GM12878 (cell line): ENCODE measurements around the gene GPR63. TPM values are rescaled to one million over a fixed set of nuclear protein-coding genes. Genes with fewer than 3 reads are reported as not detected.
A peak's percentile ranks its signal among the peaks of the same experiment; 100 is the strongest.

Experiments used
- ATAC-seq: fragments of 200-7000 bp; cut with Tn5 transposase; 3 replicates; pipeline ENCODE4 v1.9.1; 2020; ENCODE audit warnings: mild to moderate bottlenecking, moderate library complexity
- Bru-seq: library from RNA; stranded (reverse); fragments of 400-500 nt; gene quantifications from one replicate; lab custom pipeline; 2021; lab: Mats Ljungman, UMichigan
- BruChase-seq, 2 experiments: library from RNA; stranded (reverse); fragments of 400-500 nt; gene quantifications; one replicate each; lab custom pipeline; 2021; lab: Mats Ljungman, UMichigan
- BruUV-seq: library from RNA; stranded (reverse); fragments of 400-500 nt; replicated peaks from 2 replicates; lab custom pipeline; 2021; lab: Mats Ljungman, UMichigan
- CTCF ChIA-PET: fragments of 300-600 bp; sonication (Branson Sonifier 250); formaldehyde crosslinking; extraction: SDS; loops from one replicate; lab custom pipeline; 2021; ENCODE audit warnings: inconsistent platforms; lab: Yijun Ruan, JAX
- POLR2A ChIA-PET: fragments of 350-600 bp; formaldehyde crosslinking; extraction: SDS; loops from one replicate; lab custom pipeline; 2021; ENCODE audit warnings: inconsistent platforms; lab: Charles Lee
- RAD21 ChIA-PET: fragments of 300-600 bp; sonication (Branson Sonifier 250); formaldehyde crosslinking; loops from one replicate; lab custom pipeline; 2023; ENCODE audit warnings: antibody characterized with exemption; ENCODE audit not compliant: unreplicated experiment; lab: Charles Lee
- SMC1A ChIA-PET: fragments of 300-600 bp; sonication (Branson Sonifier 250); formaldehyde crosslinking; loops from one replicate; lab custom pipeline; 2023; ENCODE audit not compliant: unreplicated experiment, uncharacterized antibody; lab: Charles Lee
- DNase-seq: peaks from one replicate; pipeline ENCODE4 v3.0.0-alpha.2; 2011; ENCODE audit warnings: low read depth, low spot score
- FAIRE-seq: peaks from 3 replicates; lab custom pipeline; 2011; peaks lifted over from hg19 to GRCh38; lab: Jason Lieb, UNC
- H2AFZ ChIP-seq: 2 replicates; pipeline ENCODE4 v1.6.0; 2011; ENCODE audit warnings: low read depth, low read length, control low read depth; ENCODE audit not compliant: control insufficient read depth
- H3K27ac ChIP-seq: 2 replicates; pipeline ENCODE4 v1.5.1; 2011; ENCODE audit warnings: control low read depth; ENCODE audit not compliant: control insufficient read depth, insufficient read depth
- H3K27me3 ChIP-seq, 2 experiments: replicated peaks in 1 of 2; 2 replicates each; pipeline versions ENCODE4 v1.6.0 to v1.6.1; 2011; ENCODE audit warnings: low read length in 1 of 2; ENCODE audit not compliant: control insufficient read depth in 2 of 2, insufficient read depth in 2 of 2
- H3K36me3 ChIP-seq, 2 experiments: 2 replicates each; pipeline ENCODE4 v1.5.1; 2011; ENCODE audit warnings: low read length in 1 of 2; ENCODE audit not compliant: control insufficient read depth in 2 of 2, insufficient read depth in 2 of 2
- H3K4me1 ChIP-seq: 2 replicates; pipeline ENCODE4 v1.6.1; 2011; ENCODE audit warnings: mild to moderate bottlenecking, low read length, moderate library complexity, mixed read lengths; ENCODE audit not compliant: control insufficient read depth, insufficient read depth
- H3K4me2 ChIP-seq: 2 replicates; pipeline ENCODE4 v1.6.0; 2011; ENCODE audit warnings: control low read depth; ENCODE audit not compliant: control insufficient read depth, insufficient read depth
- H3K4me3 ChIP-seq: fragments of 200-600 bp; sonication (generic); 2 replicates; pipeline ENCODE4 v1.5.1; 2016
- H3K79me2 ChIP-seq: 2 replicates; pipeline ENCODE4 v1.6.0; 2011; ENCODE audit warnings: low read length; ENCODE audit not compliant: control insufficient read depth, insufficient read depth
- H3K9ac ChIP-seq: 2 replicates; pipeline ENCODE4 v1.8.0; 2011; ENCODE audit warnings: low read length, control low read depth, mixed read lengths; ENCODE audit not compliant: control insufficient read depth, insufficient read depth
- H3K9me3 ChIP-seq: replicated peaks from 3 replicates; pipeline ENCODE4 v1.5.1; 2011; ENCODE audit warnings: mild to moderate bottlenecking, low read length; ENCODE audit not compliant: control insufficient read depth, insufficient read depth
- H4K20me1 ChIP-seq: 2 replicates; pipeline ENCODE4 v1.6.0; 2011; ENCODE audit not compliant: control insufficient read depth, insufficient read depth
- ASH2L ChIP-seq: fragments of 300-600, 200-600 bp; sonication (generic); IDR thresholded peaks from 2 replicates; pipeline ENCODE4 v1.6.1; 2017; ENCODE audit warnings: low read depth, mild to moderate bottlenecking, borderline replicate concordance
- DPF2 ChIP-seq: fragments of 450-650 bp; IDR thresholded peaks from 2 replicates; pipeline ENCODE4 v1.6.1; 2017; ENCODE audit warnings: mild to moderate bottlenecking
- IKZF2 ChIP-seq, 2 experiments: fragments of 450-650 bp; IDR thresholded peaks; 2 replicates each; pipeline ENCODE4 v1.6.1; 2017; ENCODE audit warnings: mild to moderate bottlenecking in 2 of 2, moderate library complexity in 2 of 2
- LARP7 ChIP-seq: fragments of 450-650 bp; IDR thresholded peaks from 2 replicates; pipeline ENCODE4 v1.6.1; 2017; ENCODE audit warnings: mild to moderate bottlenecking
- POU2F2 ChIP-seq: IDR thresholded peaks from 3 replicates; pipeline ENCODE4 v1.6.1; 2011; ENCODE audit warnings: low read depth, mild to moderate bottlenecking, low read length, borderline replicate concordance
- RUNX3 ChIP-seq: IDR thresholded peaks from 2 replicates; pipeline ENCODE4 v1.6.1; 2012; ENCODE audit warnings: low read length, inconsistent platforms
- SMAD5 ChIP-seq: IDR thresholded peaks from 2 replicates; pipeline ENCODE4 v1.6.1; 2016; ENCODE audit warnings: antibody characterized with exemption, low read depth
- TARDBP ChIP-seq: IDR thresholded peaks from 2 replicates; pipeline ENCODE4 v1.6.1; 2016; ENCODE audit warnings: borderline replicate concordance
- WGBS: methylation state at CpG from one replicate; pipeline ENCODE4 v1.1.6; 2016; ENCODE audit warnings: low lambda C conversion rate; ENCODE audit not compliant: insufficient replicate concordance, insufficient coverage; ENCODE audit errors: missing lambda C conversion rate; 5-methylcytosine and 5-hydroxymethylcytosine counted together
- in situ Hi-C: fragments of 300-500 bp; cut with MboI; formaldehyde crosslinking; loops from 9 replicates; pipeline ENCODE4 v1.14.3; 2018; ENCODE audit warnings: mixed read lengths
- intact Hi-C: fragments of 100-400 bp; cut with micrococcal nuclease; formaldehyde crosslinking; loops from one replicate; pipeline ENCODE4 v1.14.2; 2022; ENCODE audit not compliant: unreplicated experiment
- long read RNA-seq, 2 experiments: library from polyadenylated mRNA; unstranded; transcript quantifications; one replicate each; pipeline ENCODE4 v2.0.0, GENCODE V29; 2019 to 2020
- polyA minus RNA-seq, 3 experiments: library from RNA; depleted of rRNA, polyadenylated mRNA; stranded (reverse); fragments of >200 nt; gene quantifications; 2 replicates each; pipeline ENCODE4 v1.2.3, GENCODE V29; 2011
- polyA plus RNA-seq, 11 experiments: library from polyadenylated mRNA; depleted of rRNA in 4 of 11; unstranded in 6 of 11; stranded (reverse) in 5 of 11; fragments of >200 nt; fragmentation: Nextera tagmentation in 4 of 11; fragmentation: Illumina TruSeq in 1 of 11; extraction: Ambion mirVana in 4 of 11; extraction: Trizol in 1 of 11; gene quantifications; 1 replicate in 1 of 11; 2 replicates in 10 of 11; pipeline versions ENCODE4 v1.2.1 to v1.2.3, GENCODE V29; 2011 to 2016; ENCODE audit warnings: inconsistent platforms in 2 of 11, missing spikeins in 2 of 11, low read depth in 1 of 11
- total RNA-seq, 4 experiments: library from RNA; depleted of rRNA in 3 of 4; stranded (reverse); fragments of >200 nt in 3 of 4; fragmentation: Illumina TruSeq in 1 of 4; extraction: Trizol in 1 of 4; gene quantifications; 2 replicates each; pipeline versions ENCODE4 v1.2.1 to v1.2.3, GENCODE V29; 2013 to 2021
- TF ChIP-seq, protein P1 (sequence below): IDR thresholded peaks from 2 replicates; pipeline ENCODE4 v1.6.1; 2011; ENCODE audit warnings: low read depth, mild to moderate bottlenecking, low read length, moderate library complexity, borderline replicate concordance; ENCODE audit errors: extremely low read depth
- TF ChIP-seq, protein P2 (sequence below), 3 experiments: IDR thresholded peaks in 2 of 3; conservative IDR thresholded peaks in 1 of 3; 2 replicates each; pipeline ENCODE4 v1.5.1; 2011; ENCODE audit warnings: low read depth in 3 of 3, low read length in 3 of 3, mild to moderate bottlenecking in 3 of 3, control low read depth in 2 of 3, moderate library complexity in 2 of 3, inconsistent platforms in 1 of 3, mixed read lengths in 1 of 3; ENCODE audit not compliant: control insufficient read depth in 2 of 3, insufficient read depth in 1 of 3; ENCODE audit errors: extremely low read depth in 1 of 3
- TF ChIP-seq, protein P3 (sequence below): fragments of 450-650 bp; IDR thresholded peaks from 2 replicates; pipeline ENCODE4 v1.6.1; 2017; ENCODE audit warnings: low read depth, mild to moderate bottlenecking, moderate library complexity

Gene GPR63, protein sequence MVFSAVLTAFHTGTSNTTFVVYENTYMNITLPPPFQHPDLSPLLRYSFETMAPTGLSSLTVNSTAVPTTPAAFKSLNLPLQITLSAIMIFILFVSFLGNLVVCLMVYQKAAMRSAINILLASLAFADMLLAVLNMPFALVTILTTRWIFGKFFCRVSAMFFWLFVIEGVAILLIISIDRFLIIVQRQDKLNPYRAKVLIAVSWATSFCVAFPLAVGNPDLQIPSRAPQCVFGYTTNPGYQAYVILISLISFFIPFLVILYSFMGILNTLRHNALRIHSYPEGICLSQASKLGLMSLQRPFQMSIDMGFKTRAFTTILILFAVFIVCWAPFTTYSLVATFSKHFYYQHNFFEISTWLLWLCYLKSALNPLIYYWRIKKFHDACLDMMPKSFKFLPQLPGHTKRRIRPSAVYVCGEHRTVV
- total RNA-seq (2013; cell fraction: nucleolus; rRNA removed) = 21.8 and 23.1 TPM in 2 replicates
- 3.7 and 4.3 TPM in 2 replicates for total RNA-seq (2014; rRNA removed)
- 3.7 and 4.0 TPM in 2 replicates for total RNA-seq (2014; rRNA removed; fragmentation: Illumina TruSeq; extraction: Trizol)
- 3.6 and 3.8 TPM in 2 replicates for total RNA-seq (2021)
- polyA plus RNA-seq (2011; ENCODE audit: low read depth) = 1.2 TPM
- polyA plus RNA-seq (2011; rRNA removed) = 6.6 and 7.9 TPM in 2 replicates
- polyA plus RNA-seq (2011; cell fraction: cytosol; rRNA removed) = 4.0 and 5.0 TPM in 2 replicates
- 6.9 and 7.0 TPM in 2 replicates for polyA plus RNA-seq (2011; cell fraction: nucleus; rRNA removed)
- 1.3 and 1.6 TPM in 2 replicates for polyA plus RNA-seq (2012)
- polyA plus RNA-seq (2014; fragmentation: Illumina TruSeq; extraction: Trizol) = 4.7 and 6.2 TPM in 2 replicates
- 1 to 10 TPM; 1.6 to 1.7 TPM for polyA plus RNA-seq (2014; fragmentation: Nextera tagmentation; extraction: Ambion mirVana)
- 2.8 and 3.4 TPM in 2 replicates for polyA plus RNA-seq (2014; rRNA removed)
- 1 to 10 TPM; 1.9 to 2.3 TPM for polyA plus RNA-seq (2016; fragmentation: Nextera tagmentation; extraction: Ambion mirVana)
- polyA minus RNA-seq (2011; rRNA and poly(A)+ RNA removed) = 5.9 and 6.0 TPM in 2 replicates
- polyA minus RNA-seq (2011; cell fraction: cytosol; rRNA and poly(A)+ RNA removed) = 2.1 and 2.3 TPM in 2 replicates
- 5.3 and 8.7 TPM in 2 replicates for polyA minus RNA-seq (2011; cell fraction: nucleus; rRNA and poly(A)+ RNA removed)
- Bru-seq, nascent RNA = percentile 71 among the genes with signal in this experiment
- BruChase-seq, experiment 1, labeled RNA remaining after a 6-hour chase = percentile 71 among the genes with signal in this experiment
- BruChase-seq, experiment 2, labeled RNA remaining after a 2-hour chase = percentile 72 among the genes with signal in this experiment
- long read RNA-seq, experiment 1, full-length matches to known transcripts = 6 of 8 reads
- long read RNA-seq, experiment 1, partial matches to known transcripts = 0 of 8 reads
- long read RNA-seq, experiment 1, other reads (novel, unspliced or antisense) = 2 of 8 reads
- long read RNA-seq, experiment 2, full-length matches to known transcripts = 8 of 12 reads
- long read RNA-seq, experiment 2, partial matches to known transcripts = 0 of 12 reads
- long read RNA-seq, experiment 2, other reads (novel, unspliced or antisense) = 4 of 12 reads

DNA sequence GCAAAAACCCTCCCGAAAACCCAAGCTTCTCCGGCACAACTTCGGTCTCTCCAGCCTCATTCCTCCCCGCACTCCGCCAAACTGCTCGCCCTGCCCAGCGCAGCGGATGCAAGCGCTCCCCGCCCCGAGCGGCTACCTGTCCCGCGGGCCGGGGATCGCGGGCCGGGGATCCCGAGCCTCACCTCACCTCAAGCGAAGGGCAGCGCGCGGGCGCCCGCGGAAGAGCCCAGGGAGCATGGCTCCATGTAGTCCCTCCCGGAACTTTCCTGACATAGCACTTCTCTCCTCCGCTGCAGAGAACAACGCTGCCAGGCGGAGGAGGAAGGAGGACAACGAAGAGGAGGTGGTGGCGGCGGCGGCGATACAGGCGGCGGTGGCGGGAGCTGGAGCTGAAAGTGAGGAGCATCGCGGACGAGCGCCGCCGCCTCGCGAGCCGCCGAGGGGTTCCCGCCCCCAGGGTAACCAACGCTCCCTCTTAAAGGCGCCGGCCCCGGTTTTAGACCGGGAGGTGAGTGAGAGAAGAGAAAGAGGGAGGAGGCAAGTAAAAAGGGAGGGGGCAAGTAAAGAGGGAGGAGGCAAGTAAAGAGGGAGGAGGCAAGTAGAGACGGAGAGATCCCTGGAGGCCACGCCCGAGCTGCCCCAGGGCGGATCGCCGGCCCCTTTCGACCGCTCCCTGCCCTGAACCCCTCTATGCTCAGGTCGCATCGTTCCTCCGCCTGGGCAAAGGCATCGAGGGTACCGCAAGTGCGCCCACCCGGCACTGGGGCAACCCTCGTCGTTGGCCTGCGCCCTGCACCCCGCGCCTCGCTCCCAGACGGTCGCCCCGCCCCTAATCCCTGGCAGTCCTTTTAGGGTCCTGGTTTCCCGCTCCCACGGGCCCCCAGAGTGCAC lies at the start of gene GPR63:
TSS of gene GPR63 (minus strand) at position 397 of the 891 bp plus-strand sequence. CDS start 37,746 bp downstream, outside the sequence.
- RAD21 ChIA-PET = interaction anchor here (1.2 to 2.5 kb wide), 6 partner anchors 21 to 223 kb away, joined by 3 to 17 read pairs (median 4); no protein-coding TSS in a partner anchor
- BruUV-seq = no TSS peak
- ATAC-seq (peak; percentile 92), FAIRE-seq (no peak), DNase-seq (peak; percentile 50)
- under 1% methylated on average over 68 of the region's 80 CpGs for WGBS
- H3K27me3 ChIP-seq = no peaks in the 10 kb centered on the region; a peak in 1 of 4 replicates
- SMC1A ChIA-PET = interaction anchor here (1.2 to 6.1 kb wide), 3 partner anchors 23 to 48 kb away, joined by 3 to 52 read pairs (median 4); no protein-coding TSS in a partner anchor
- peak within 1 kb of the TSS; percentile 62 for H3K27ac ChIP-seq
- peak within 1 kb of the TSS; percentile 86 for H3K4me2 ChIP-seq
- H3K9ac ChIP-seq = peak within 1 kb of the TSS; percentile 78
- no peaks in the 10 kb centered on the region for H3K9me3 ChIP-seq
- intact Hi-C loops = loop anchor here (1.0 to 10.0 kb wide), 4 partner anchors 60 to 315 kb away; partner anchors contain the start of gene NDUFAF4
- H4K20me1 ChIP-seq = no peaks in the 10 kb centered on the region
- peak within 1 kb of the TSS; percentile 92 for H3K4me3 ChIP-seq
- CTCF ChIA-PET = interaction anchor here (0.7 kb wide), 1 partner anchor 89 kb away, joined by 4 read pairs; no protein-coding TSS in a partner anchor
- peak within 1 kb of the TSS; percentile 92 for H2AFZ ChIP-seq
- no peaks in the 10 kb centered on the region for H3K36me3 ChIP-seq
- H3K4me1 ChIP-seq = no peaks in the 10 kb centered on the region; the same call in 1 of the 2 replicates
- H3K79me2 ChIP-seq = peaks cover 34% of the 10 kb centered on the region
- POLR2A ChIA-PET = interaction anchor here (0.9 to 1.3 kb wide), 2 partner anchors 44 to 60 kb away, joined by 3 to 4 read pairs; no protein-coding TSS in a partner anchor
- in situ Hi-C loops = no loop called here
- no peak; the same call in 1 of the 2 replicates for TF ChIP-seq SMAD5
- TF ChIP-seq RUNX3 = no peak
- peak; percentile 60; the same call in 1 of the 2 replicates for TF ChIP-seq LARP7
- TF ChIP-seq, protein P1, sequence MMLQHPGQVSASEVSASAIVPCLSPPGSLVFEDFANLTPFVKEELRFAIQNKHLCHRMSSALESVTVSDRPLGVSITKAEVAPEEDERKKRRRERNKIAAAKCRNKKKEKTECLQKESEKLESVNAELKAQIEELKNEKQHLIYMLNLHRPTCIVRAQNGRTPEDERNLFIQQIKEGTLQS = no peak
- 0 out of 2 replicates have a peak, but pooled peaks have one; percentile 82 for TF ChIP-seq ASH2L
- TF ChIP-seq, protein P2, sequence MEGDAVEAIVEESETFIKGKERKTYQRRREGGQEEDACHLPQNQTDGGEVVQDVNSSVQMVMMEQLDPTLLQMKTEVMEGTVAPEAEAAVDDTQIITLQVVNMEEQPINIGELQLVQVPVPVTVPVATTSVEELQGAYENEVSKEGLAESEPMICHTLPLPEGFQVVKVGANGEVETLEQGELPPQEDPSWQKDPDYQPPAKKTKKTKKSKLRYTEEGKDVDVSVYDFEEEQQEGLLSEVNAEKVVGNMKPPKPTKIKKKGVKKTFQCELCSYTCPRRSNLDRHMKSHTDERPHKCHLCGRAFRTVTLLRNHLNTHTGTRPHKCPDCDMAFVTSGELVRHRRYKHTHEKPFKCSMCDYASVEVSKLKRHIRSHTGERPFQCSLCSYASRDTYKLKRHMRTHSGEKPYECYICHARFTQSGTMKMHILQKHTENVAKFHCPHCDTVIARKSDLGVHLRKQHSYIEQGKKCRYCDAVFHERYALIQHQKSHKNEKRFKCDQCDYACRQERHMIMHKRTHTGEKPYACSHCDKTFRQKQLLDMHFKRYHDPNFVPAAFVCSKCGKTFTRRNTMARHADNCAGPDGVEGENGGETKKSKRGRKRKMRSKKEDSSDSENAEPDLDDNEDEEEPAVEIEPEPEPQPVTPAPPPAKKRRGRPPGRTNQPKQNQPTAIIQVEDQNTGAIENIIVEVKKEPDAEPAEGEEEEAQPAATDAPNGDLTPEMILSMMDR (IDR thresholded peaks at IDR 0.05 in 2 of 3, conservative IDR thresholded peaks at IDR 0.05 in 1 of 3; ENCODE audit: control insufficient read depth in 2 of 3, extremely low read depth in 1 of 3, insufficient read depth in 1 of 3, low read depth in 3 of 3, low read length in 3 of 3) = 0 out of 6 replicates have a peak, but pooled peaks of 1 of the 3 experiments have one; percentile 5
- TF ChIP-seq, protein P3, sequence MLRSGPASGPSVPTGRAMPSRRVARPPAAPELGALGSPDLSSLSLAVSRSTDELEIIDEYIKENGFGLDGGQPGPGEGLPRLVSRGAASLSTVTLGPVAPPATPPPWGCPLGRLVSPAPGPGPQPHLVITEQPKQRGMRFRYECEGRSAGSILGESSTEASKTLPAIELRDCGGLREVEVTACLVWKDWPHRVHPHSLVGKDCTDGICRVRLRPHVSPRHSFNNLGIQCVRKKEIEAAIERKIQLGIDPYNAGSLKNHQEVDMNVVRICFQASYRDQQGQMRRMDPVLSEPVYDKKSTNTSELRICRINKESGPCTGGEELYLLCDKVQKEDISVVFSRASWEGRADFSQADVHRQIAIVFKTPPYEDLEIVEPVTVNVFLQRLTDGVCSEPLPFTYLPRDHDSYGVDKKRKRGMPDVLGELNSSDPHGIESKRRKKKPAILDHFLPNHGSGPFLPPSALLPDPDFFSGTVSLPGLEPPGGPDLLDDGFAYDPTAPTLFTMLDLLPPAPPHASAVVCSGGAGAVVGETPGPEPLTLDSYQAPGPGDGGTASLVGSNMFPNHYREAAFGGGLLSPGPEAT = peak; percentile 83
- TF ChIP-seq POU2F2 = 0 out of 3 replicates have a peak, but pooled peaks have one; percentile 6
- TF ChIP-seq TARDBP = 0 out of 2 replicates have a peak, but pooled peaks have one; percentile 22
- TF ChIP-seq DPF2 = peak; percentile 74
- TF ChIP-seq IKZF2 (IDR thresholded peaks at IDR 0.05) = peak; percentile 48 to 53
